Measurements from ENCODE around the gene GPC6.

GPC6 gene

GRCh38 chr13:93936901-93937300, 710.3 kb downstream of the GPC6 start:
- no peak overlapping the region for H3K27ac ChIP-seq (ENCODE audit: low read depth, low read length, poor library complexity, severe bottlenecking)
- H4K20me1 ChIP-seq (ENCODE audit: insufficient read depth, low read length) = no peaks in the 10 kb centered on the region
- H3K9ac ChIP-seq (ENCODE audit: low read length) = no peak overlapping the region
- TF ChIP-seq EZH2 (IDR thresholded peaks at IDR 0.05; ENCODE audit: borderline replicate concordance, low read length) = no peak
- no peak for TF ChIP-seq CTCF (IDR thresholded peaks at IDR 0.05; ENCODE audit: low read length)
- no peak overlapping the region for H3K4me3 ChIP-seq (ENCODE audit: low read depth, low read length, poor library complexity, severe bottlenecking)
- H3K36me3 ChIP-seq (ENCODE audit: insufficient read depth, low read length) = no peaks in the 10 kb centered on the region
- no peaks in the 10 kb centered on the region for H3K9me2 ChIP-seq (ENCODE audit: low read depth, low read length)
- H3K9me3 ChIP-seq (ENCODE audit: low read length) = no peaks in the 10 kb centered on the region
- H3K27me3 ChIP-seq (ENCODE audit: insufficient read depth, low read length) = no peaks in the 10 kb centered on the region
- no peaks in the 10 kb centered on the region for H3K79me2 ChIP-seq (ENCODE audit: insufficient read depth, low read length)
- H3K4me2 ChIP-seq (ENCODE audit: low read length) = no peak overlapping the region
- H2AFZ ChIP-seq (ENCODE audit: low read length) = no peak overlapping the region
- no peaks in the 10 kb centered on the region for H3F3A ChIP-seq (ENCODE audit: insufficient read depth, low read length)
- H3K4me1 ChIP-seq (ENCODE audit: insufficient read depth, low read length, severe bottlenecking) = no peaks in the 10 kb centered on the region

- no peaks in the 10 kb centered on the region for H3K9me2 ChIP-seq (ENCODE audit: low read depth, low read length)
- no peaks in the 10 kb centered on the region for H3K36me3 ChIP-seq (ENCODE audit: insufficient read depth, low read length)
- no peak for TF ChIP-seq EZH2 (IDR thresholded peaks at IDR 0.05; ENCODE audit: borderline replicate concordance, low read length)
- TF ChIP-seq CTCF (IDR thresholded peaks at IDR 0.05; ENCODE audit: low read length) = no peak
- no peaks in the 10 kb centered on the region for H3K4me1 ChIP-seq (ENCODE audit: insufficient read depth, low read length, severe bottlenecking)
- H3F3A ChIP-seq (ENCODE audit: insufficient read depth, low read length) = no peaks in the 10 kb centered on the region
- no peak overlapping the region for H3K4me3 ChIP-seq (ENCODE audit: low read depth, low read length, poor library complexity, severe bottlenecking)
- H2AFZ ChIP-seq (ENCODE audit: low read length) = no peak overlapping the region
- no peak overlapping the region for H3K9ac ChIP-seq (ENCODE audit: low read length)
- H3K27ac ChIP-seq (ENCODE audit: low read depth, low read length, poor library complexity, severe bottlenecking) = no peak overlapping the region
- H3K9me3 ChIP-seq (ENCODE audit: low read length) = no peaks in the 10 kb centered on the region
- no peaks in the 10 kb centered on the region for H4K20me1 ChIP-seq (ENCODE audit: insufficient read depth, low read length)
- no peak overlapping the region for H3K4me2 ChIP-seq (ENCODE audit: low read length)
- no peaks in the 10 kb centered on the region for H3K79me2 ChIP-seq (ENCODE audit: insufficient read depth, low read length)
- H3K27me3 ChIP-seq (ENCODE audit: insufficient read depth, low read length) = no peaks in the 10 kb centered on the region
Observed at GRCh38 chr13:93941444-93941843, 714.8 kb downstream of the GPC6 start.

GRCh38 chr13:93942016-93942415, 715.4 kb downstream of the GPC6 start:
- Histone ChIP-seq H3K27ac (ENCODE audit: low read depth, low read length, poor library complexity, severe bottlenecking) (no peak overlapping the region), H3K9me2 (ENCODE audit: low read depth, low read length) (no peaks in the 10 kb centered on the region)
- TF ChIP-seq CTCF (IDR thresholded peaks at IDR 0.05; ENCODE audit: low read length) (no peak), EZH2 (IDR thresholded peaks at IDR 0.05; ENCODE audit: borderline replicate concordance, low read length) (no peak)

More at GRCh38 chr13:93942016-93942415, 715.4 kb downstream of the GPC6 start:
- Histone ChIP-seq H4K20me1 (ENCODE audit: insufficient read depth, low read length) (no peaks in the 10 kb centered on the region), H3K36me3 (ENCODE audit: insufficient read depth, low read length) (no peaks in the 10 kb centered on the region), H3K9ac (ENCODE audit: low read length) (no peak overlapping the region), H3K4me3 (ENCODE audit: low read depth, low read length, poor library complexity, severe bottlenecking) (no peak overlapping the region), H3K4me2 (ENCODE audit: low read length) (no peak overlapping the region), H3F3A (ENCODE audit: insufficient read depth, low read length) (no peaks in the 10 kb centered on the region), H3K4me1 (ENCODE audit: insufficient read depth, low read length, severe bottlenecking) (no peaks in the 10 kb centered on the region), H2AFZ (ENCODE audit: low read length) (no peak overlapping the region), H3K9me3 (ENCODE audit: low read length) (no peaks in the 10 kb centered on the region), H3K79me2 (ENCODE audit: insufficient read depth, low read length) (no peaks in the 10 kb centered on the region), H3K27me3 (ENCODE audit: insufficient read depth, low read length) (no peaks in the 10 kb centered on the region)

All from OCI-LY1 (cell line).